Stimulated activated CD8-positive, alpha-beta memory T cell treated with anti-CD3 and anti-CD28 coated beads, Interleukin-7, amount 100 ng/mL, for 48 hours (primary cell): Measurements from ENCODE around the gene CREM.
A peak's percentile ranks its signal among the peaks of the same experiment; 100 is the strongest.
"Not testable (repeated sequence)": the region's sequence is repeated elsewhere in the genome, so short reads cannot be mapped to it uniquely, and the experiment has no call there.

Experiments used
- DNase-seq, 2 donors: peaks; one replicate each; pipeline ENCODE4 v3.0.0-alpha.2; 2020; ENCODE audit warnings: low read depth in 1 of 2; ENCODE audit errors: extremely low read depth in 1 of 2

Gene CREM

GRCh38 chr10:35126530-35127288 is at the start of gene CREM:
TSS of gene CREM (plus strand) at chr10:35126846. CDS start at chr10:35137836, 10,990 bp downstream.
- DNase-seq: peak; percentile 97 to 99

DNA sequence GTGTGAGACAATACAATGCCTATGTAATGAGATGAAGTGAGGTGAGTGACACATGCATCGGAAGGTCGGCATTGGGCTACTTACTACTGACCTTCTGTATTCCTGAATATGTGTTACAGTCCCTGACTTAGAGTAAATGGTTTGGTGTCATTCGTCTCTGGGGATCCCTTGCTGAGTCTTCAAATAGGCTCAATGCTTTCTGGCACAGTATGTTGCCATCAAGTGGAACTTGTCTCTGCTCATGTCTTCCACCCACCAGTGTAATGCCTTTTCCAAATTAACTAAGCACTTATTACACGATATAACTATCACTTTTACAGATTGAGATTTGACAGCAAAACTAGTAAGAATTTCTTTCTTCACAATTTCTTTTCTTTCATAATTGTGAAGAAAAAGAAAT is 47.4 kb upstream of the CREM start:
- no peak for DNase-seq

GRCh38 chr10:35079763-35080162 is 46.9 kb upstream of the CREM start:
- DNase-seq: no peak

GRCh38 chr10:35080261-35080660 is 46.4 kb upstream of the CREM start:
- not testable (repeated sequence) for DNase-seq

DNA sequence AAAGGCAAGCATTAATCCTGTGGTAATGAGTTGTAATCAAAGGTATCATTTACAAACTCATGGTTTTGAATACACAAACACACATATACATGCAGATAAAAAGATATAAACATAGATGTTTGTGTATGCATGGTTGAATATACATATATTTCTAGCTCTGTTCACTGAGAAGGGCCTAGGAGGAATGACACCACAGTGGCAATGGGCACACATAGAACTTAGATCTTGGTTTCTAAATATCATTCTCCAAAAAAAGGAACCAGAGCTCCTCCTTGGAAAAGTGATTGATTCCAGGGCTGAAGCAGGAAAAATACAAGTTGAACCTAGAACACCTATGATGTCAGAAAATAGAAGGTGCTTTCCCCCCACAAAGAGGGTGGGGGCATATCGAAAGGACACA is 43.4 kb upstream of the CREM start:
- DNase-seq: no peak

DNA sequence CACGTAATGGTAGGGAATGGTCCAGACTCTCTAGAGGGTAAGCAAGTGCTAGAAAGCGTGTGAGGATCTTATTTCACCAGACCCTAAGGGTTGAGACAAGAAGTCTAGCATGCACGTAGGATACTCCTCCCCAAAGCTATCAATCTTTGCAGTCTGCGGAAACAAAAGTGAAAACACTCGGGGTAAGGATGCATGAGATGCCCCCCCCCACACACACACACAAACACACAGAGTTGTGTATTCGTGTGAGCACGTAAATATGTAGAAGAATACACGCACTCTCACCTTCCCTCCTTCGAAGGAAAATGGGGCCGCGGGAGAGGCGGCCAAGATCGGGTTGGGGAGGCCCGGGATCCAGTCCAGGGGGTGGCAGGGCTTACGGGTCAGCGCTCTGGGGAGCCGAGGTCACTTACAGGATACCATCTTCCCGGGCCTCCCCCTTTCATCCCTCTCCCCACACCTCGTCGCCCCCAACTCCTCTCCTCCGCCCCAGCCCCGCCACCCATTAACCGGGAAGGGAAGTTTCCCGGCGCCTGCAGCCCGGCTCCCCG is 37.0 kb upstream of the CREM start:
- no peak for DNase-seq

GRCh38 chr10:35090162-35090954 is 36.3 kb upstream of the CREM start, which contains the start of gene CUL2:
TSS of gene CUL2 (minus strand) at chr10:35090341. CDS start at chr10:35071317, 19,024 bp downstream.
- peak; percentile 72 to 86 for DNase-seq

DNA sequence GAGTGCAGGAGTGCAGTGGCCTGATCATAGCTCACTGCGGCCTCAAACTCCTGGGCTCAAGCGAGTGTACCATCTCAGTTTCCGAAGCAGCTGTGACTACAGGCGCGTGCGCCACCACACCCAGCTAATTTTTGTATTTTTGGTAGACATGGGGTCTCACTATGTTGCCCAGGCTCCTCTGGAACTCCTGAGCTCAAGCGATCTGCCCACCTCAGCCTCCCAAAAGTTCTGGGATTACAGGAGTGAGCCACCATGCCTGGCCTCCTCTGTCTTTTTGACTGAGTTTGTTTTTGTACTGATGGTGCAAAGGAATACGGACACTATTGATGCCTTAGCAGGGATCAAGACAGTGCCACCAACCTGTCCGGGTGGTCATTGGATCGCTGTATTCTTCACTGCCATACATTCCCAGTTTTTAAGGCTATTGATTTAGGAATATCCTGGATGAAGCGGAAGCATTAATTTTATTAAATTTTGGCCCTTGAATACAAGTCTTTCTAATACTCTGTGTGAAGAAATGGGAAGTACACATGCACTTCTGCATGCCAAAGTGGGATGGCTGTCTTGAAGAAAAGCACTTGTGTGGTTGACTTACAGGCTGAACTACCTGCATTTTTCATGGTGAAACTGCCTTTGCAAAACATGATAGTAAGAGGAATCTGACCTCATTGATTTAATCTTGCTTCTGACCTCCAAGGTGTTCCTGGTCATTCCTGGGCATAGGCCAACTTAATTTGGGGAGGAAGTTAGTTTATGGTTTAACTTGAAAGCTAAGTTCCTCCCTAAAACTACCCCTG is 34.5 kb upstream of the CREM start:
- DNase-seq: no peak

- DNase-seq: no peak
Measured at GRCh38 chr10:35092851-35093250, 33.8 kb upstream of the CREM start.

GRCh38 chr10:35096312-35096711 is 30.3 kb upstream of the CREM start:
- no peak for DNase-seq

DNA sequence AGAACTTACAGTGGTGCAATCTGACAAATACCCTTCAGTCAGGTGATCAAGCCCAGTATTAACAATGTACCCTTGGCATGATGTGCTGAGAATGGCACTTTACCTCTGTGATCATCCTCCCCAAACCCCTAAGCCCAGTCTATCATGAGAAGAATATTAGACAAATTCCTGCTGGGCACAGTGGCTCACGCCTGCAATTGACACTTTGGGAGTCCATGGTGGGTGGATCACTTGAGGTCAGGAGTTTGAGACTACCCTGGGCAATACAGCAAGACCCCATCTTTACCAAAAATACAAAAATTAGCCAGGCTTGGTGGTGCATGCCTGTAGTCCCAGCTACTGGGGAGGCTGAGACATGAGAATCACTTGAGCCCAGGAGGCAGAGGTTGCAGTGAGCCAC is 29.1 kb upstream of the CREM start:
- DNase-seq: no peak

GRCh38 chr10:35103882-35104281 is 22.8 kb upstream of the CREM start:
- DNase-seq: no peak

DNA sequence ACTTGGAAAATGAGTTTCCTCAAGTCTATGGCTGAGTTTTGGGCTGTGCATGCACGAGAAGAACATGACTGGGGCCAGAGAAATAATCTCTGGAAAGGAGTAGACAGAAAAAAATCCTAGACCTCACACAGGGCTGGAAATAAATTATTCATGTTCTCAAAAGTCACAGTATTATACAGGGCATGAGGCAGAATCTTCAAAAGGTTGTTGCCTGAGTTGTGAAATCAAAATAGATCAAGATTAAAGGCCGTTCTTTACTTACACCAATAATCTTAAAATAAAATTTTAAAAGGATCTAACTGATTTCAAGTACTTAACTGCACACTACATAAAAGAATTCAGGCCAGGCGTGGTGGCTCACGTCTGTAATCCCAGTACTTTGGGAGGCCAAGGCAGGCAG is 14.1 kb upstream of the CREM start:
- no peak for DNase-seq

DNA sequence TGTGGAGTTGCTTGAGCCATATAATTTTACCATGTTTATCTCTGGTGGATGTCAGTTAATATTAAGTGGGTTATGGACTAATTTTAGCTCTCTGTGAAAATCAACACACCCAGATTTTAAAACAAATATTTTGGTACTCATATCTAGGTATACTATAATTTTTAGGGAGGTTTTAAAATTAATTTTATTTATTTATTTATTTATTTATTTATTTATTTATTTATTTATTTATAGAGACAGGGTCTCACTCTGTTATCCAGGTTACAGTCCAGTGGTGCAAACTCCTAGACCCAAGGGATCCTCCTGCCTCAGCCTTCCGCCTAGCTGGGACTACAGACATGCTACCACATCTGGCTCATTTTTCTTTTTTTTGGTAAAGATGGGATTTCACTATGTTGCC is 7.3 kb upstream of the CREM start:
- DNase-seq: no peak

DNA sequence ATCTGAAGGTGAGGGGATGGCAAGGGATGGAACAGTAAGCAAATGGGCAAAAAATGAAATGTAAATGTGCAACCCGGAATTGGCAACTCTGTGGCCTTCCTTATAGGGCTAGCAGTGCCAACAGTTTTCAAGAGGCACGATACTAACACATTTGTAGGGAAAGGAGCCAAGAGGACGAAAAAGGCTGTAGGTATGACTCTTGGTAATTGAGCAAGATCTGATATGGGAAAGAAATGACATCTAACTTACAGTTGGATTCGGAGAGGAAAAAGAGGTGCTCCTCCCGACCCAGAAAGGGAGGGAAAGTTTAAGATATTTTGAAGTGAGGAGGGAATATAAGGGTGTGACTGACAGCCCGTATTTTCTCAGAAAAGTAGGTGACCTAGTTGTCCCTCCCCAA is 2.1 kb upstream of the CREM start:
- DNase-seq: no peak

- DNase-seq: no peak
Measured at GRCh38 chr10:35126062-35126529, 550 bp upstream of the CREM start.

- DNase-seq: peak; percentile 37 to 59
Measured at GRCh38 chr10:35127289-35127891, 744 bp downstream of the CREM start.

- DNase-seq: no peak
Measured at GRCh38 chr10:35129185-35129674, 2.6 kb downstream of the CREM start.

DNA sequence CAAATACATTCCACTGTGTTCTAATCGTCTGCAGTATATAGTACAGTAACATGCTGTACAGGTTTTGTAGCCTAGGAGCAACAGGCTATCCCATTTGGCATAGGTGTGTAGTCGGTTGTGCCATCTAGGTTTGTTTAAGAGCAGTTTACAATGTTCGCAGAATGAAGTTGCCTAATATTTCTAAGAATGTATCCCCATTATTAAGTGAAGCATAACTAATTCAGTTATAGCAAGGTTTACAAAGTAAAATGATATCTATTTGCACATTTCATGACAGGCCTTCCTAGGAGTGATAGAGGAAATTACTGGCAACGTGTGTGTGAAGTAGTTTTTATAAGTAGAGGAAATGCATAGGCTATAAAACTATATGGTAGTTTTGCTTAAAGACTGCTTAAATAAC is 4.0 kb downstream of the CREM start:
- DNase-seq: no peak

- DNase-seq: no peak
Measured at GRCh38 chr10:35132727-35133126, 6.1 kb downstream of the CREM start.
